WTC11 (cell line): ENCODE data around the gene HSPBAP1.

Experiments used
- ATF1 ChIP-seq: sonication (generic); formaldehyde crosslinking; IDR thresholded peaks from 2 replicates; pipeline ENCODE4 v1.8.1; 2023; ENCODE audit warnings: mild to moderate bottlenecking, moderate library complexity, missing genetic modification reagents
- CTCF ChIP-seq: fragments of 200-600 bp; IDR thresholded peaks from 2 replicates; pipeline ENCODE4 v1.8.0; 2022; ENCODE audit warnings: antibody characterized with exemption
- MAX ChIP-seq: sonication (generic); formaldehyde crosslinking; IDR thresholded peaks from 2 replicates; pipeline ENCODE4 v1.8.0; 2022; ENCODE audit warnings: mild to moderate bottlenecking, missing genetic modification reagents
- NR2C2 ChIP-seq: sonication (generic); formaldehyde crosslinking; IDR thresholded peaks from 2 replicates; pipeline ENCODE4 v1.8.0; 2022; ENCODE audit warnings: mild to moderate bottlenecking, missing genetic modification reagents
- ZNF512 ChIP-seq: sonication (generic); formaldehyde crosslinking; IDR thresholded peaks from 2 replicates; pipeline ENCODE4 v1.8.1; 2022; ENCODE audit warnings: missing genetic modification reagents, borderline replicate concordance
- TF ChIP-seq, protein P1 (sequence below): sonication (generic); formaldehyde crosslinking; IDR thresholded peaks from 2 replicates; pipeline ENCODE4 v1.8.1; 2022; ENCODE audit warnings: low read depth, missing genetic modification reagents, borderline replicate concordance

GRCh38 chr3:122714273-122714672, 79.4 kb downstream of the HSPBAP1 start:
- TF ChIP-seq NR2C2 (no peak), ATF1 (no peak), ZNF512 (CRISPR knock-in tag) (no peak), CTCF (no peak), MAX (CRISPR knock-in tag) (no peak)
- TF ChIP-seq, protein P1, sequence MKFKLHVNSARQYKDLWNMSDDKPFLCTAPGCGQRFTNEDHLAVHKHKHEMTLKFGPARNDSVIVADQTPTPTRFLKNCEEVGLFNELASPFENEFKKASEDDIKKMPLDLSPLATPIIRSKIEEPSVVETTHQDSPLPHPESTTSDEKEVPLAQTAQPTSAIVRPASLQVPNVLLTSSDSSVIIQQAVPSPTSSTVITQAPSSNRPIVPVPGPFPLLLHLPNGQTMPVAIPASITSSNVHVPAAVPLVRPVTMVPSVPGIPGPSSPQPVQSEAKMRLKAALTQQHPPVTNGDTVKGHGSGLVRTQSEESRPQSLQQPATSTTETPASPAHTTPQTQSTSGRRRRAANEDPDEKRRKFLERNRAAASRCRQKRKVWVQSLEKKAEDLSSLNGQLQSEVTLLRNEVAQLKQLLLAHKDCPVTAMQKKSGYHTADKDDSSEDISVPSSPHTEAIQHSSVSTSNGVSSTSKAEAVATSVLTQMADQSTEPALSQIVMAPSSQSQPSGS (CRISPR knock-in tag) = no peak
